ENCODE measurements around the gene CGB7.

DNA sequence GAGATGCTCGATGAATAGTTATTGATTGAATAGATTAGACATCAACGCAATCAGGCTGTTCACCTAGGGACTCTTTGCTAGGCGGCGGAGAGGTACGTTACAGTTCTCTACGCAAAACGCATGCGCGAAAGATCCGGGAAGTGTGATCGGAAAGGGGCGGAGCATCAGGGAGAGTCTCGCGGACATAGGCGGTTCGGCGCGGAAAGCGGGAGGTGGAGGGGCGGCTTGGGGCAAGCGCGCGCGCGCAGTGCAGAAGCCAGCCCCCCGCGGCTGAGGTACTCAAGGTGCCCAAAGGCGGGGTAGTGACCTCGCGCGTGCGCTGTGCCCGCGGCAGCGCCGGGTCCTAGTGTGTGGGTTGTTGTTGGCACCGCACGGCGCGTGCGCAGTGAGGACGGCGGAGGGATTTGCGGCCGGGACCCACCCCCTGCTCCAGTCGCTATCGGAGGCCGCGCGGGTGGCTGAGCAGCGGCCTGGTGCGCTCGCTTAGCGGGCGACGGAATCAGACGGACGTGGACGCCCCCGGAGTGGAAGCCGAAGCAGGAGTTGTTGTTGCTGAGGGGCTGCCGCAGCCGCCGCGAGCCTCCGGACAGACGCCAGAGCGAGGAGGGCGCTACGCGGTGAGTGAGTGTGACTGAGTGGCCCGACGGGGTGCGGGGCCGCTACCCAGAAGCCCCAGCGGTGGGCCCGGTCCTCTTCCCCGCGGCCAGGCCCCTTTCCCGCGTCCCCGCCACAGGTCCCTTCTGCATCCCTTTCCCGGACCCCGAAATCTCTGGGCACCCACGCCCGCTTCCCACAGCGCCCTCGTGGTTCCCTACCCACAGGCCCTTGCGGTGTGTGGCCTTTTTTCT, 27.7 kb upstream of the CGB7 start, which contains the start of gene SNRNP70:
- TF ChIP-seq POLR2A (IDR thresholded peaks at IDR 0.05; ENCODE audit: low read depth, low read length) (peak; percentile 95), POLR2AphosphoS5 (IDR thresholded peaks at IDR 0.05; ENCODE audit: low read depth, low read length) (peak; percentile 95), PAX5 (IDR thresholded peaks at IDR 0.05; ENCODE audit: insufficient read depth, low read length, severe bottlenecking) (peak; percentile 57), POU2F2 (IDR thresholded peaks at IDR 0.05; ENCODE audit: low read depth, low read length) (peak; percentile 68)
